Measurements from ENCODE around the gene PMEPA1.

The PMEPA1 gene

DNA sequence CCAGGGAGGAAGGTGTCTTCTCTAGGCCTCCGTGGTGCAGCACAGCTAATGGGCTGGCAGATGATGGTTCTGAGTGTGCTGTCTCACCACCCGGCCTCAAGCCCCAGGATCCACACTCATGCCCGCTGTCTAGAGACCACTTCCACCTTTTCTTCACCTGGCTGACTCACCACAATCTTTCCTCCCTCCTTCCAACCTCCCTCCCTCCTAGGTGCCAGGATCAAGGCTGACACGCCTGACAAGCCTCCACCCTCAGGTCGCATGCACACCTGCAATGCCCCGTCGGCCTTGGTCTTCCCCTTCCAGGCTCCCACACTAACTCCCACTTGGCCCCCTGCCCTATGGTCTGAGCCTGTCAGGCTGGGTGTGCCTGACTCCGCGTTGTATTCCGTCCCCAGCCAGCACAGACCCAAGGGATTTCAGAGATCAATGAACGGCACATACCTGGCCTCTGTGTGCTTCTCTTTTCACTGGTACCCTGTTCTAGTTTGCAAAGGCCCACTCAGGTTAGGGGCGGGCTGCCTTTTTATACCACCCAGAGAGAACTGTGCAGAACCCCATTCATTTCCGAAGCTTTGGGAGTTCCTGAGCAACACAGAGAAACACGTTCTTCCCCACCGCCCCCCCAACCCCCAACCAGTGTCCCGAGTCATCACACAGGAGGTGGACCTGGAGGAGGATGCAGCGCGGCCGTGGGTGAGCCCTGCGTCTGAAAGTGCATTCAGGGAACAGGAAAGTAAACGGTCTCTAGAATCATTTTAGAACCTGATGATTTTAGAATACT lies 39.3 kb downstream of the PMEPA1 start:
- H3K4me3 ChIP-seq (ENCODE audit: low read depth, low read length): no peak overlapping the region
- no peak for DNase-seq (ENCODE audit: low read depth)
- TF ChIP-seq, protein P1, sequence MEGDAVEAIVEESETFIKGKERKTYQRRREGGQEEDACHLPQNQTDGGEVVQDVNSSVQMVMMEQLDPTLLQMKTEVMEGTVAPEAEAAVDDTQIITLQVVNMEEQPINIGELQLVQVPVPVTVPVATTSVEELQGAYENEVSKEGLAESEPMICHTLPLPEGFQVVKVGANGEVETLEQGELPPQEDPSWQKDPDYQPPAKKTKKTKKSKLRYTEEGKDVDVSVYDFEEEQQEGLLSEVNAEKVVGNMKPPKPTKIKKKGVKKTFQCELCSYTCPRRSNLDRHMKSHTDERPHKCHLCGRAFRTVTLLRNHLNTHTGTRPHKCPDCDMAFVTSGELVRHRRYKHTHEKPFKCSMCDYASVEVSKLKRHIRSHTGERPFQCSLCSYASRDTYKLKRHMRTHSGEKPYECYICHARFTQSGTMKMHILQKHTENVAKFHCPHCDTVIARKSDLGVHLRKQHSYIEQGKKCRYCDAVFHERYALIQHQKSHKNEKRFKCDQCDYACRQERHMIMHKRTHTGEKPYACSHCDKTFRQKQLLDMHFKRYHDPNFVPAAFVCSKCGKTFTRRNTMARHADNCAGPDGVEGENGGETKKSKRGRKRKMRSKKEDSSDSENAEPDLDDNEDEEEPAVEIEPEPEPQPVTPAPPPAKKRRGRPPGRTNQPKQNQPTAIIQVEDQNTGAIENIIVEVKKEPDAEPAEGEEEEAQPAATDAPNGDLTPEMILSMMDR (IDR thresholded peaks at IDR 0.05; ENCODE audit: control insufficient read depth, extremely low read depth, insufficient read depth): no peak

DNA sequence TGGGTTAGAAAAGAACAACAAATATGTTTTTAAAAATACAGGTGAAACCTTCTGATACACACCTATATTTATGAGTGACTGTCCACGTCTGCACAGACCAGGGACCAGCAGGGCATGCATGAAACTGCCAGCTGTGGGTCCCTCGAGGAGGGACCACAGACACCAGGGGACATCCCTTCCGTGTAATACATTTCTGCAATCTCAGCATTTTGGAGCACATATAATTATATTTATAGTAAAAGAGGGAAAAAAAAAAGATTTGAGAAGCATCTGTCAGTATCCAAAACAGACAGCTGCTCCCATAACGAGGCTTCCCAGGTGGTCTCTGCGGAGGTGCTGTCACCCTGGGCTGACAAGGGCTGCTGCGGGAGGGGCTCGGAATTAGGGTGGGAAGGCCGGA lies 40.2 kb downstream of the PMEPA1 start:
- no peak for DNase-seq (ENCODE audit: low read depth)
- TF ChIP-seq, protein P1 (IDR thresholded peaks at IDR 0.05; ENCODE audit: control insufficient read depth, extremely low read depth, insufficient read depth): no peak
- H3K4me3 ChIP-seq (ENCODE audit: low read depth, low read length): no peak overlapping the region

DNA sequence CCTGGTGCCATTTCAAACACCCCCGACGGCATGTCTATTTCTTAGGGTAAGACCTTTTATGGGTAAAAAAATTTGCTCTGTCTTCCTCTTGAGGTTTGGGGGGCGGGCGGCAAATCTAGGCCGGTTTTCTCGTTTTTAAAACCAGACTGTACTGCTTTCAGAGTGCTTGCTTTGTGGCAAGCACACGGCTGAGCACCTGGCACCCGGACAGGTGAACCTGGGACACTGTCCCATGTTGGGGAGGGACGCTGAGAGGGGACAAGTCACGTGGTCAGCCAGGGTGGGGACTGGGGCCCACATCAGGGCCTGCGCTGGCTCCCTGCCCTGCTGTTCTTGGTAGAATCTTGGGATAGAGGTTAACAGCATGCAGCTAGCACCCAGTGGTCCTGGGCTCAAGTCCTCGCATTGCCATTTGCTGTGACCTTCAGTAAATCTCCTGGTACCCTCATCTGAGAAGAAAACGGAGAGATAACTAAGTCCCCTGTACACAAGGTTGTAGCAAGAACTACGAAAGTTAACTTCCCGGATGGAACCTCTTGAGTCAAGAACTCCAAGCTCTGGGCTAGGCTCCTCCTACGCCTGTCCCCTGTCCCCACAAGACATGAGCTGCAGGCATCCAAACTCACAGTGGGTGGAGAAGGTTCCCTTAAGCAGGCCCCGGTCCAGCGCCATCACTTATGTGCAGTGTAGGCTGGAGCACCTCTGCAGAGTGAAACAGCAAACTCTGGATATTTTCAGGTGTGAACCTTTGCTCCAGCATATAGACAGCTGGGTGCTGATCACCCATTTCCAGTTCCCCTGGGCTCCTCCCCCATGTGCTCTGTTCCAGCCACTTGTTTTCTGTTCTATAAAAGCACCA lies 41.7 kb downstream of the PMEPA1 start:
- TF ChIP-seq, protein P1 (IDR thresholded peaks at IDR 0.05; ENCODE audit: control insufficient read depth, extremely low read depth, insufficient read depth): no peak
- no peak overlapping the region for H3K4me3 ChIP-seq (ENCODE audit: low read depth, low read length)
- no peak for DNase-seq (ENCODE audit: low read depth)

DNA sequence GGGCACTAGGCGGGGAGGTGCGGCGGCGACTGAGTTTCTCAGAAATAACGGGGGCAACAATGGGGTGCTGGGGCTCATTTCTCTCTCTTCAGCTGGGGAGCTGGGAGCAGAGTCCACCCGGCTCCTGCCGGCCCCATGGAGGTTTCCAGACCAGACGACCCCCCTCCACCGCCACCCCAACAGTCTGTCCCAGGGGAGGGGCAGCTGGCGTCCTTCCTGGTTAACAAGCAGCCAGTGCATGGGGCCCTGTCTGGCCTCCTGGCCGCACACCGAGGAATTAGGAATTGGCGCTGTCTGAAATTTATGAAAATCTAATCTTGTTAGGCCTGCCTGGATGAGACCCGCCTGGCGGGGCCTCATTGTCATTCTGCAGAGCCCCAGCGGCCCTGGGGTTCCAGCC lies 42.4 kb downstream of the PMEPA1 start:
- TF ChIP-seq, protein P1 (IDR thresholded peaks at IDR 0.05; ENCODE audit: control insufficient read depth, extremely low read depth, insufficient read depth): no peak
- DNase-seq (ENCODE audit: low read depth): no peak
- H3K4me3 ChIP-seq (ENCODE audit: low read depth, low read length): no peak overlapping the region

DNA sequence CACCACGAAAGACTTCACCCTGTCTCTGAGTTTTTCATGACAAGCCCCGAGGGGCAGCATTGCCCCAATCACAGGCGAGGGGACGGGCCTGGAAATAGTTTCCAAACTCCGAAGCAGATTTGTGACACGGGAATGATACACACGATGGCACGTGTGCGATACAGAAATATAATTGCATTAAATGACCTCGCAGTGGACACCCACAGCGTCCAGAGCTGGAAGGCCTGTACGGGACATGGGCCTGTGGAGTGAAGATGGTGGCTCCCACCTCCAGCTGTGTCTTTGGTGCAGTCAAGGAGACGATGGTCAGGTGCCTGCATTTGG lies 43.0 kb downstream of the PMEPA1 start:
- TF ChIP-seq, protein P1 (IDR thresholded peaks at IDR 0.05; ENCODE audit: control insufficient read depth, extremely low read depth, insufficient read depth): no peak
- no peak overlapping the region for H3K4me3 ChIP-seq (ENCODE audit: low read depth, low read length)
- no peak for DNase-seq (ENCODE audit: low read depth)

DNA sequence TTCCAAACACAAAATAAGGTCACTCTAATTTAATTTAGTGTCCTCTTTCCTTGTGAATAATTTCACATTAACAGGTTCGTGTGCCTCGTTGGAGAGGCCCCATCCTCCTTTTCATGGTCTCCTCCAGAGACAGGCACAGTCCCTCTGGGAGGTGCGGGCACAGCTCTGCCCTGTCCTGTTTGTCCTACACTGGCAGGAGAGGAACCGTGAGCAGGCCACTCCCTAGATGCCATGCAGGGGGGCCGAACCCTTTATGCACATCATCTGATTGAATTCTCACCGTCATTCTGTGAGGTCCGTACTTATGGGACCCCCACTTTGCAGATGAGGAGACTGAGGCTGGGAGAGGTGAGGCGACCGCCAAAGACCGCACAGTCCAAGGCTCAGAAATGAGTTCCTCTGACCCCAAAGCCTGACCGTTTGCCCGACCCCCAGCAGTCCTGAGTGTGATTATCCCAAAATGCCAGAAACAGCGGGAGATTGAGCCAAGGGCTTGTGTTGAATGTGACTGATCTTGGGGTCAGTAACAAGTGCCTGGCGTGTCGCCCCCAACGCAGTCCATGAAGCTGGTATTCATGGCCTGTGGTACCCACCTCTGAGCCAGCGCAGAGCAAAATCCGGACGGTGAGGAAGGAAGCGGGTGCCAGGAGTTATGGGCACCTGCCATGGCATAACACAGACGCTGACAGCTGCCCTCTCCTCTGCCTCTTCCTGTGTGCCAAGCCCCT lies 43.5 kb downstream of the PMEPA1 start:
- TF ChIP-seq, protein P1 (IDR thresholded peaks at IDR 0.05; ENCODE audit: control insufficient read depth, extremely low read depth, insufficient read depth): no peak
- no peak for DNase-seq (ENCODE audit: low read depth)
- no peak overlapping the region for H3K4me3 ChIP-seq (ENCODE audit: low read depth, low read length)

Measured in LNCaP clone FGC (cell line).